Activated gamma-delta T cell treated with Interleukin-2 at 50 U/mL for 16 hours (primary cell): ENCODE measurements around the gene CNMD.
"Not testable (repeated sequence)": the region's sequence is repeated elsewhere in the genome, so short reads cannot be mapped to it uniquely, and the experiment has no call there.

Experiments used
- DNase-seq: peaks from one replicate; pipeline ENCODE4 v3.0.0-alpha.2; 2020

Gene CNMD

DNA sequence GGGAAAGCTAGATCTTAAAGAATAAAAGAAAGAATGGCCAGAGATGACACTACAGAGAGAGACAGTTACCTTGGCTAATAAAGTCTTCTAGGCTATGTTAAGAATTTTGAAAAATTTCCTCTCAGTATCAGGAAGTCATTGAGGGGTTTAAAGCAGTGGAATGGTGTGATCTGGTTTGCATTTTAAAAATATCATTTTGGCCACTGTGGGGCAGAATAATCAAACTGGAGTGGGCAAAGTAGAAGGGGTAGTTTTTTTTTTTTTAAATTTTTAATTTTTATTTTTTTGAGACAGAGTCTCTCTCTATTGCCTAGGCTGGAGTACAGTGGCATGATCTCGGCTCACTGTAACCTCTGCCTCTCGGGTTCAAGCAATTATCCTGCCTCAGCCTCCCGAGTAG is 4.4 kb upstream of the CNMD start:
- DNase-seq: no peak

DNA sequence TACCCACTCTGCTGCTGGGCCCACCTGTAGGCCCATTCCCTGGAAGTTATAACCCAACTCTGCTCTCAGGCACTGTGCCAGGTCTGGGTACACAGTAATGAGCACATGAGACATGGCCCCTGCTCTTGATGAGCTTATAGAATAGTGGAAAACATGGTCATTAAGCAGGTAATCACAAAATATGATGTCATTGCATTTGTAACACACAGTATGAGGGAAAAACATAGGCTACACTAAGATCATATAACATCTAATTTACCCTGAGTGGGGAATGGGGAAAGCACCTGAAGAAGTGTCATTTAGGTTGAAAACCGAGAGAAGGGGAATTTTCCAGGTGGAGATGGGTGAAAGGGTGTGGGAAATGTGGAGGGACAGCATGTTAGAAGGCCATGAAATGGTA is 3.9 kb upstream of the CNMD start:
- no peak for DNase-seq

DNA sequence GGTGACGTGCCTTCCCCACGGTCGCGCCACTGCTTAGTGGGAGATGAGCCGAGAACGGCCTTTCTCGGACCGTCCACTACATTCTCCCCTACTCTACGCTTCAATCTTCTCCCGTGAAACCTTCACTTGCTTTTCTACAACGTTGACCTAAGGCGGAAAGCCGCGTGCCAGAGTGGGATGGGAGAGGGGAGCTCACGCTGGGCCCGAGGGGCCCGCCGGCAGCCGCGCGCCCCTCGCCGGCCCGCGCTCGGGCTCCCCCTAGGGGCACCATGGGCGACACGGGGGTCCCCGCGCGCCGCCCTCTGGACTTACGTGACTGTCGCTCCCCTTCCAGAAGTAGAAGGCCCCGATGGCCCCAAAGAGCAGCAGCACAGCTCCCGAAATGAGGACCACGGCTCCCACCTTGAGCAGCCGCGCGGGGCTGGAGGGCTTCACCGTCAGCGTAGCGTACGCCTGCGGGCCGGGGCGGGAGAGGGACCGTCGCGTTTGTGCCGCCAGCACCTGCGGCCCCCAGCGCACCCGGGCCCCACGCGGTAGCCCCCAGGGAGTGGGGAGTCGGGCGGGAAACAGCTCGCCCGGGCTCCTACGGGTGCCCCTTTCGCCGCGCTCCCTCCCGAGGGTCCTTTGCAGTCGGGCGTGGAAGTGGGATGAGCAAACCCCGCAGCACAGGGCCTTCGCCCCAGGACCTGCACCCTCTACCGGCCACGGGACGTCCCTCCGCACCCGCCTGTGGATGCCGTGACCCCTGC is 727 bp downstream of the CNMD start:
- DNase-seq: peak; percentile 33

DNA sequence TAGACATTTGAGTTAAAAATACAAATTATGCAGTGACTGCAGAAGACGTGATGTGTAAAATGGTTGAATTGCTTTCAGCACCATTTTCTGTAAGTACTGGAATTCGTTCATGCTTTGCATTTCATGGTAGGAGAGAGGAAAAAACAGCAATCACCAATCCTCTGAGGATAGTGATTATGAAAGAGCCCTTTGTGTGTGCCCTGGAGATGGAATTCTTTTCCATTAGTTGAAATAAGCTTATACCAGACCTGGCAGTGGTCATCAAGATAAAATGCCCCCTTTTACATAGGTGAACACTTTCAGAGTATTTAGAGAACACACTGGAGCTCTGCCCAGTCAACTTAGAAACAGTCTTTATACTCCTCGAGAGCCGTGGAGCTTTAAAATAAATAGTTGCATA is 1.7 kb downstream of the CNMD start:
- DNase-seq: no peak

DNA sequence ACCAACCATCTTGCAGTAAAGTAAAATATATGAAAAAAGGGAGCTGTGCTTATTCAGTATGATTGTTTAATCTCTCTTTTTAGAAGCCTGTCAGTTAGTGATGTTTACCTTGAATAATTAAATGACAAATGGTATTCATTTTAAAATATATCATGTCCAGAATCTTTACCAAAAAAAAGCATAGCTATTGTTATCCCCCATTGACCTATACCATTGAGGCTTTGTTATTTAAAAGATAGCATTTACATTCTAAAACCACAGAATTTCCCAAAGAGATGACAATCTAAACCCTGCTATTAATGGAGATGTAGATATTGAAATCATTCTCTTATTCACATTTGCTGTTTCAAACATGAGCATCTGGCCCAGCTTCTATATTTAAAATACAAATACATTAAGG is 2.2 kb downstream of the CNMD start:
- no peak for DNase-seq

DNA sequence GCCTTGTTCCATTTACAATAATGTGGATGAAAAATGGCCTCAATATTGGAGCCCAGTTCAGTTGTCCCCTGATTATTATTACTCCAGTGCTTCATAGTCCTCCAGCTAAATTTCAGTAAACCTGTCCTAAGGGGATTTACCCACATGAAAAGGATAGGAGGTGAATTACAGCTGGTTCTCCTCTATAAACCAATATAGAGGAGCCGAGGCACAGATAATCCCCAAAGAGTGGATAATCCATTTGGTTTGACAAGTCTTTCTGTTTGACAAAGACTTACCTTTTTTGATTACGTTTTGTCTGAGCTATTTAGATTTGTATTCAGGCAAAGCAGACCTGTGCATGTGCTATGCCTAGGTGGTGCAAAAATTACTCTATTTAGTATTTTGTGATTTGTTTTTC is 2.7 kb downstream of the CNMD start:
- DNase-seq: no peak

DNA sequence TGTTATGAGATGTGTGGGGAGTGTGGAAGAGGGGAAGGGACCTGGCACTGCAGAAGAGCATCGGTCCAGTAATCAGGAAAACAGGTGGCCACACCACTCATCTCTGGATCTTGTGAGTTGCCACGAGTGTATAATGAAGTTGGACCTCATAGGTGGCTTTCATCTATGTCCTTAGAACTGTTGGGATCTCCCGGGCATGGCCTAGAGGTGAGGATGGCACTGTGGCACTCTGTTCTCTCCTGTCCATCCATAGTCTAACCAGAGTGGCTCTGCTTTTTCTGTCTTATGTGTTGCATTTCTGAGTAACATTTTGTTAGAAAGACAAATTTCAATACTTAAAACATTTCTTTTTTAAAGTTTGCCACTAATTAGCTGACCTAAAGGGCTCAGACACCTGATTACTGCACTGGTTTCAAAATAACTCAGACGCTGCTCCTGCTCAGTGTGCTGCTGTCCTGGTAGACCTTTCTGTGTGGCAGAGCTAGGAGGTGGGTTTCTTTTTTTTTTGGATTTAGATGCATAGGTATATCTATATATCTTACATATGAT is 5.5 kb downstream of the CNMD start:
- DNase-seq: no peak

DNA sequence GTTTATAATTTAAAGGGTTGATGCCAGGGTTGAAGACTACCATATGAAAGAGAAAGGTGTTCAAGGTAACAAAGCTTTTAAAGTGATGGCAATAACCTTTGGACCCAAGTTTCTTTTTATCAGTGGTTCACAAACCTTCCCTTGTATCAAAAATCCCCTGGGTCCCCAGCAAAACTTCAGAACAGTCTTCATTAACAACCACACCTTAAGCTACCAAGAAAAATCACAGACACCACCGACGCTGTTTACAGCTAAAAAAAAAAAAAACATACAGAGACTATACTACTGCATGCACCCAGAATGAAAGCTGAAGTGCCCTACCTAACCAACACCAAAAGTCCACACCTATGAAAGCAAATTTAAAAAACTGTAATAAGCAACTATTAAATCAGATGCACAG is 13.4 kb downstream of the CNMD start:
- DNase-seq: no peak

DNA sequence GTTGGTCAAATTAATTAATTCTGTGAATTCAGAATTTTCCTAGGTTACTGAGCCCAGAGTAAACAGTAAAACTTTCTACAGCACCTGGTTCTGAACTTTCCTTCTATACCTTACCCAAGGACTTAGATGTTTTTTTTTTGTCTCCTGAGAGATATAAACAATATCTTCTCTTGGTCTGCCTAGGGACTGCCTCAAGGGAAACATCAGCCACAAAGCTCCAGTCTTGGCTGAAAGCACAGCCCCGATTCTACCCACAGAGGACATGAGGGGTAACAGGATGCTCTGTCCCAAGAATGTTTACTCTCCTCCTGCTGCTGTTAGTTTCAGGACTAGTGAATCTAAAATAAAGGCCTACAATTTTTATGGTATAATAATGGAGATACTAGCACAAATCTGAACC is 14.3 kb downstream of the CNMD start:
- DNase-seq: no peak

DNA sequence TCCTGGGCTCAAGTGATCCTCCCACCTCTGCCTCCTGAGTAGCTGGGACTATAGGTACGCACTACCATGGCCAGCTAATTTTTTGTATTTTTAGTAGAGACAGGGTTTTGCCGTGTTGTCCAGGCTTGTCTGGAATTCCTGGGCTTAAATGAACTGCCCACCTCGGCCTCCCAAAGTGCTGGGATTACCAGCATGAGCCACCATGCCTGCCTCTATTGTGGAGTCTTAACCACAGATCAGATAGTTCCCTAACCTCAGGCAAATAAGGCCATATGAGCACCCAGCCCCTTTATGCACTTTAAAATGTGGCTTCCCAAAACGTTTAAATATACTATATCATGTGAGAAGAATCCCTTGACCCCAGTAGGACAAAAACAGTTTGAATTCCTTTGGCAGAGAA is 16.4 kb downstream of the CNMD start:
- no peak for DNase-seq

DNA sequence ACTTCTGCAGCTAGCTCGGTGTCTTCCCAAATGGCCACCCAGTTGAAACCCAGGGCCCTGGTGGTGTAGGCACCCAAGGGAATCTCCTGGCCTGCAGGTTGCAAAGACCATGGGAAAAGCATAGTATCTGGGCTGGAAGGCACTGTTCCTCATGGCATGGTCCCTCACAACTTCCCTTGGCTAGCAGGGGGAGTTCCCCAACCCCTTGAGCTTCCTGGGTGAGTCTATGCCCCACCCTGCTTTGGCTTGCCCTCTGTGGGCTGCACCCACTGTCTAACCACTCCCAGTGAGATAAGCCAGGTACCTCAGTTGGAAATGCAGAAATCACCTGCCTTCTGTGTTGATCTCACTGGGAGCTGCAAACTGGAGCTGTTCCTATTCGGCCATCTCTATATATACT is 18.3 kb downstream of the CNMD start:
- DNase-seq: not testable (repeated sequence)

DNA sequence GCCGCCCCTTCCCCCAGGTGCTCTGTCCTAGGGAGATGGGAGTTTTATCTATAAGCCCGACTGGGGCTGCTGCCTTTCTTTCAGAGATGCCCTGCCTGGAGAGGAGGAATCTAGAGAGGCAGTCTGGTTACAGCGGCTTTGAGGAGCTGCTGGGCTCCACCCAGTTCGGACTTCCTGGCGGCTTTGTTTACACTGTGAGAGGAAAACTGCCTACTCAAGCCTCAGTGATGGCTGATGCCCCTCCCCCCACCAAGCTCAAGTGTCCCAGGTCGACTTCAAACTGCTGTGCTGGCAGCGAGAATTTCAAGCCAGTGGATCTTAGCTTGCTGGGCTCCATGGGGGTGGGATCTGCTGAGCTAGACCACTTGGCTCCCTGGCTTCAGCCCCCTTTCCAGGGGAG is 18.7 kb downstream of the CNMD start:
- not testable (repeated sequence) for DNase-seq

DNA sequence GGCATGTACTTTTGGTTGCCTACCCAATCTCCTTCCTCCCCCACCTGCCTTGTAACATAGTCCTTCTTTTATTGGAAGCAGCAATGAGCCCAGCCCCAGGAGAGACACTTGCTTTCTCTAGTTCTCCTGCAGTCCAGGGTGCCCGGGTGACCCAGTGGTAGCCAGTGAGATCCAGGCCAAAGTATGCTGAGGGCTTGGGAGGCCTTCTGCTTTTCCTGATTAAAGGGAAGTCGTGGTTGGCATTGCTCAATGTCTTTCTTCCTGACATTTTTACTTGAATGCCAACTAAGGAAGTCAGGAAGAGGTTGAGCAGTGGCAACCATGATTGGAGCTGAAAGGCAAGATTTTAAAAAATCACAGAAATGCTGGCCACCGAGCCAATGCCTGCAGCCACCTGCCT is 25.7 kb downstream of the CNMD start:
- DNase-seq: no peak

DNA sequence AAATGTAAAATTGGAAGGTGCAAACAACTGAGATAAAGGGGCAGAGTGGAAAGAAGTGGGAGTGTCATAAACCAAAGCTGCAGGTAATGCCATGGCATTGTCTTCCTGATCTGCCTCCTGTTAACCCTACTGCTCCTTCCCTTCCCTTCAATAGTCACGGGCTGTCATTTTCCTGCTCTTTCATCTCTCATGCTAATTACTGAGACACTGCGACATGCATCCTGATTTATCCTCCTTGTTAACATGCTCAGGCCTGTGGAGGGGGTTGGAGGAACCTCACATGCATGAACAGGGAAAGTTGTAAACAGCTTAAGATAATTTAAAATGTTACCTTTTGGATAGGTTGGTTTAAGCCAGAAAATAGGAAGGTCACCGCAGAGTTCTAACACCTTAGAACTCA is 27.2 kb downstream of the CNMD start:
- no peak for DNase-seq

DNA sequence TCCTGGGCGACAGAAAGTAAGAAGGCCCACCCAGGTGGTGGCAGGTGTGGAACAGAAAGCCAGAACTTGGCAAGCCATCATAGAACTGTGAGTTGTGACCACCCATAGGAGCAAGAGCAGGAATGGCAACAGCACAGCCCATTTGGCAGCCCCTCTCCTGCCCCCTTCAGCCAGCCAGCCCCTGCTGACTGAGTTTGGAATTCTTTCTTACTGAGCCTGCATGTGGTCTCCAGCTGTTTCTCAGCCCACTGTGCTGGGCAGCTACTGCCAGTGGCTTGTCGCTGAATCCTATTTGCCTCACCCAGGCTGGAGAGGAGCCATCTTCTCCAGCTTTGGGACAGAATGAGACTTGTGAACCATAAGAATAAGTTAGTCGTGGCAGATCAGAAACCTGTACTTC is 28.3 kb downstream of the CNMD start:
- no peak for DNase-seq

DNA sequence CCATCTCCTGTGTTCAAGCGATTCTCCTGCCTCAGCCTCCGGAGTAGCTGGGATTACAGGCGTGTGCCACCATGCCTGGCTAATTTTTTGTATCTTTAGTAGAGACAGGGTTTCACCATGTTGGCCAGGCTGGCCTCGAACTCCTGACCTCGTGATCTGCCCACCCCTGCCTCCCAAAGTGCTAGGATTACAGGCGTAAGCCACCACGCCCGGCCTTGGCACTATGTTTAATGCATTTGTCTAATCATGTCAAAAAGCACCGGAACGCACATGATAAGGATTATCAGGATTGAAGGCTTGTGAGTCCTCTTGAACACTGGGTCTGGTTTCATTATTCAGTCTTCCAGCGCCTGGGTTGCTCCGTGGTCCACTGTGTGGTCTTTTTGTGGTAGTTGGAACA is 31.4 kb downstream of the CNMD start:
- DNase-seq: not testable (repeated sequence)

DNA sequence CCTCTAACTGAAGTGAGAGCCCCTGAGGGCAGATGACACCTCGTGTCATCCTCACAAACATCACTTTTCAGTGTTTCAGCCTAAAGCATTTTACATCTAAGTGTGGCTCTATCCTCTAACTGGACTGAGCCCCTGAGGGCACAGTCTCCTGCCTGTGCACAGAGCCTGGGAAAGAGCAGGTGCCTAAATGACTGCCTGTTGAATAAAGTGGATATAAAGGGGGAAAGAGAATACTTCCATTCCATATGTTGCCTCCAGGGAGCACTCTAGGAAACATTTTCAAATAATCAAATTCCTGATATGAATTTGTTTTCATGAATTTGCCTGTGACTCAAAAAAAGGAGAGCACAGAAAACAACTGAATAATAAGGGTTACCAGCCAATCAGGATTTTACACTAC is 32.2 kb downstream of the CNMD start:
- DNase-seq: no peak

DNA sequence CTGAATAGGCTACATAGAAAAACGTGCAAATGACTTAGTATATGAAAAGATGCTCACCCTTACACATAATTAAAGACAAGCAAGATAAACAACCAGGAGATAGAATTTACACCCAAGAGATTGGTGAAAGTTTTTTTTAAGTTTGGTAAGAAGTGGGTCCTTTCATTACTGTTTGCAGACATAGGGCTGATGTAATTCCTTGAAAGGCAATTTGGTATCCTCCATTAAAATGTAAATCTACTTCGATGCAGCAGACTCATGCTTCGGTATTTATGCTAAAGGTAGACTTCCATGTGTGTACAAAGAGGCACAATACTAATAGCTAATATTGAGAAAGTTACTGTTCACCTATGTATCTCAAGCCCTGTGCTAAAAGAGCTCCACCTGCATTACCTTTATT is 33.5 kb downstream of the CNMD start:
- DNase-seq: no peak

DNA sequence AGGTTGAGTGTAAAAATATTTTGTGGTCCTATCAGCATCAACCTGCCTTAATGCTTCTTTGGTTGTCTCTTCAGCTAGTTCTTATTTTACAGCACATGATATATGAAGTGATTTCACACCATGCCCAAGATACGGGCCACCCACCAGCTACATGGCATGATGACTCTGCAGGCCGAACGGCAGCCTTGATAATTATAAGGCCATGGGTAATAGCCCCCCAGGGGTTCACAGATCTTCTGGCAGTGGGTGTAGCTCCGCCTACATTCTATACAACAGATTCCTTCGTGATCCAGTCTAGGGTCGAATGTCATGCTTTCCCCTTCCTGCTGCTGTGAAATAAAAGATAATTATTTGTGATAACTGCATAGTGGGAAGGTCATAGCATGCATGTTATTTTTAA is 36.1 kb downstream of the CNMD start:
- no peak for DNase-seq

DNA sequence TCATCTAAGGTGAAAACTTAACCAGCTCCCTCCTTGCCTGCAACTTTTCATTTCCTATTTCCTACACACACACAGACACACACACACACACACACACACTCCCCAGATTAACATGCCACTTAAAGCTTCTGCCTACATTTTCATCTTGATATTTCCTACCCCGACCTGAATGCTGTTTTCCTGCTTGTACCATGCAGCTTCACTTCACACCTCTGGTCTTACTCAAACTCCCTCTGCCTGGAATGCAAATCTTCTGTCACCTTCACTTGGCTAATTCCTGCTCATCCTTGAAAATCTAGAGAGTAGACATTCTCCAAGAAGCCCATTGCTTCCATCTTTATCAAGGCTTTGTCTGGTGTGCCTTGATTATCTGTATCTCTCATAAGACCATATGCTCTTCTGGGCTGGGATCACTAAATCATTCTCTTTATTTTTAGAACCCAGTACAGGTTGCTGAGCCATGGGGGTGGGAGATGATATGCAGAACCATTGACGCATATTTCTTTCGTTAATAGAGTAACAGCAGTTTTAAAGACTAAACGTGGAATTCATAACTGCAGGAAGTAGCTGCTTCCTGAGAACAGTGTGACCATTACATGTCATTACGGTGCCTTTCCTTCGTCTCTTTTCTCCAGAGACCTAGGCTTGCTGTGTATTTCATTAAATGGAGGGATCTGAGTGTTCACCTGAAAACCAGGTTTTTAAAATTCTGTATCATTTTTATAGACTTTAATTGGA is 37.7 kb downstream of the CNMD start:
- DNase-seq: no peak

DNA sequence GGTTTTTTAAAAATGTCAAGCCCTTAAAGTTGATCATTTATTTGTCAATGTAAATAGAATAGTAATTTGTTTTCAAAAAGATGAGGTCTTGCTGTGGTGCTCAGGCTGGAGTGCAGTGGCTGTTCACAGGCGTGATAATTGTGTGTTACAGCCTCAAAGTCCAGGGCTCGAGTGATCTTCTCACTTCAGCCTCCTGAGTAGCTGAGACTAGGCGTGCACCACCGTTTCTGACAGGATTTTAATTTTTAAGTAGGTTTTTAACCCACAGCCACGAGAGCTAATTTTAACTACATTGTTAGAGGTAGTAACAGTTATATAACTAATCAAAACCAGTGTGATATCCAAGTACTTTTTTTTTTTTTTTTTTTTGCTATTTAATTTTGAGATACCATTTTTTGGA is 43.1 kb downstream of the CNMD start:
- DNase-seq: no peak

DNA sequence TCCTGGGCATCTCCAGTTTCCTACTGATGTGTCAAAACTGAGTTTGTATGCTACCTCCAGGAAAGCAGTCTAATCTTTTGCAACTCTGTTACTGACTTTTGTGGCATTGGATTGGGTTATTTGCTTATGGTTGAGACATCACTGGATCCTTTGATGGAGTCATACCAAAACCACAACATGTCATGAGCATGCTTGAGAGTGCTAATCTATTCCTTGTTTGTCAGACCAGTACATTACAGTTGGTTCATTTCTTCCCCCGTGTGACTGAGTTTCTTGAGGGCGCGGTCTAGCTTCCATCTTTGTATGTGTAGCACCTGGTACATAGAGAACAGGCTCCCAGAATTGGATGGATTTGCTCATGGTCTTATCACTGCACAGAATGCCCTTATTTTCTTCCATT is 43.8 kb downstream of the CNMD start:
- no peak for DNase-seq

DNA sequence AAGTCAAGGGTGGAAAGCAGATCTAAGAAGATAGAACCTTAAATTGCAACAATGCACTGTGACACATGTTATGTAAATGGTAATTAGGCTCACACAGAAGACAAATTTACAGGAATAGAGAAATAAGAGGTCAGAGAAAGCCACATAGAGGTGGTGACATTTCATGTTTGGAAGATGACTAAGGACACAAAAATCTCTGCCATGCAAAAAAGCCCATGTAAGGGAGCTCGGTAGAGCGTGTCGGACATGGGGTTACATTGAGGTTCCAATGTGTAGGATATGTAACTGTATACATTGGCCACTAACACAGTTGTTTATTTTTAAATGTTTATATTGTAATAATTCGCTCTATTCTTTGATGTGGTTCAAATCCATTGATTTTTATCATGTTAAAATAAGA is 53.2 kb downstream of the CNMD start:
- no peak for DNase-seq

DNA sequence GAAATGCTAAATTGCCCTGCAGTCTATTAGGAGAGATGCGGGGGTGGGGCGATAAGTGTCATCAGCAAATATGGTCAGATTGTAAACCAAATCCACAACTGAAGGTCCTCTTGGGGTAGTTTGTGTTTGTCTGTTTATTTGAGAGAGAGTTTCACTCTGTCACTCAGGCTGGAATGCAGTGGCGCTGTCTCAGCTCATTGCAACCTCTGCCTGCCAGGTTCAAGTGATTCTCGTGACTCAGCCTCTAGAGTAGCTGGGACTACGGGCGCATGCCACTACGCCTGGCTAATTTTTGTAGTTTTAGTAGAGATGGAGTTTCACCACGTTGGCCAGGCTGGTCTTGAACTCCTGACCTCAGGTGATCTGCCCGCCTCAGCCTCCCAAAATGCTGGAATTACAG is 53.8 kb downstream of the CNMD start:
- not testable (repeated sequence) for DNase-seq

DNA sequence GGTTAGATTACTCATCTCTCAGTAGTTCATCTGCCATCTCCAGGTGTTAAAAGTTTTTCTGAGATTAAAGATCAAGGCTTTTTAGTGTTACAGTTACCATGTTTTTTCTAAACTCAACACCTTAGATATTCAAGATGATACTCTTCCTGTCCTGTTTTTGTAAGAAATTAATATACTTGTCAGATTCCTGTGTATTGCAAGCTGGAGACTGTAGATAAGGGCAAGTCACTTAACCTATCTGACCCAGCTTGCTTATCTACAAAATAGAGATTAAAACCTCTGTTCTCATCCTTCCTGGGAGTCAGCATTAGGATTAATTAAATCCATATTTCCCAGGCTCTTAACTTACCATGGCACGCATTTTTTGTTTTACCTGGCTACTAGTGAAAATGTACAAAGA is 61.8 kb downstream of the CNMD start:
- DNase-seq: no peak
